K562 (cell line): Measurements from ENCODE around the gene ZEB2. TPM values are rescaled to one million over a fixed set of nuclear protein-coding genes. Genes with fewer than 3 reads are reported as not detected.

Experiments
- ATAC-seq: fragments of 200-7000 bp; cut with Tn5 transposase; 3 replicates; pipeline ENCODE4 v1.9.1; 2020; ENCODE audit warnings: moderate library complexity
- BruUV-seq: library from RNA; stranded (reverse); fragments of 400-500 nt; replicated peaks from 2 replicates; lab custom pipeline; 2021; lab: Mats Ljungman, UMichigan
- CTCF ChIA-PET: fragments of 300-600 bp; formaldehyde crosslinking; extraction: SDS; loops from one replicate; lab custom pipeline; 2021; ENCODE audit warnings: low intra/inter-chr PET ratio; lab: Yijun Ruan, JAX
- POLR2A ChIA-PET: fragments of 300-600, 350-650 bp; sonication (Branson Sonifier 250); formaldehyde crosslinking; extraction: SDS; loops from one replicate; lab custom pipeline; 2021; ENCODE audit warnings: antibody characterized with exemption, inconsistent platforms; lab: Yijun Ruan, JAX
- DNase-seq, 4 experiments: peaks; one replicate each; pipeline versions ENCODE4 v3.0.0 to v3.0.0-alpha.2; 2011 to 2018; ENCODE audit warnings: low spot score in 3 of 4, mixed read lengths in 3 of 4; ENCODE audit errors: extremely low read depth in 1 of 4
- FAIRE-seq: peaks from 2 replicates; lab custom pipeline; 2011; peaks lifted over from hg19 to GRCh38; lab: Jason Lieb, UNC
- H2AFZ ChIP-seq: 2 replicates; pipeline ENCODE4 v1.6.0; 2011; ENCODE audit warnings: low read depth, low read length, control low read depth, inconsistent platforms
- H3K27ac ChIP-seq: fragments of 200-600 bp; 3 replicates; pipeline ENCODE4 v1.8.0; 2011; ENCODE audit warnings: low read depth, mild to moderate bottlenecking, control low read depth, inconsistent platforms, low read length, moderate library complexity, mixed read lengths; ENCODE audit errors: extremely low read depth
- H3K27me3 ChIP-seq, 2 experiments: fragments of 300-600 bp in 1 of 2; 2 replicates in 1 of 2; 3 replicates in 1 of 2; pipeline versions ENCODE4 v1.6.0 to v1.8.0; 2011; ENCODE audit warnings: inconsistent platforms in 2 of 2, low read length in 2 of 2, mild to moderate bottlenecking in 1 of 2, mixed read lengths in 1 of 2, moderate library complexity in 1 of 2; ENCODE audit not compliant: control insufficient read depth in 2 of 2, insufficient read depth in 2 of 2
- H3K36me3 ChIP-seq: fragments of 300-600 bp; 3 replicates; pipeline ENCODE4 v1.8.0; 2011; ENCODE audit warnings: mild to moderate bottlenecking, low read length, inconsistent platforms; ENCODE audit not compliant: control insufficient read depth, insufficient read depth
- H3K4me1 ChIP-seq, 2 experiments: fragments of 200-600 bp in 1 of 2; replicated peaks in 1 of 2; 2 replicates in 1 of 2; 3 replicates in 1 of 2; pipeline versions ENCODE4 v1.5.1 to v1.8.0; 2011; ENCODE audit warnings: inconsistent platforms in 2 of 2, low read length in 2 of 2, mild to moderate bottlenecking in 1 of 2, mixed read lengths in 1 of 2, moderate library complexity in 1 of 2; ENCODE audit not compliant: control insufficient read depth in 2 of 2, insufficient read depth in 2 of 2
- H3K4me2 ChIP-seq: 2 replicates; pipeline ENCODE4 v1.6.1; 2011; ENCODE audit warnings: low read length, control low read depth, inconsistent platforms, mixed read lengths; ENCODE audit not compliant: insufficient read depth
- H3K4me3 ChIP-seq: fragments of 200-600 bp; sonication (generic), shearing (Covaris generic); 2 replicates; pipeline ENCODE4 v1.5.1; 2016; ENCODE audit warnings: control low read depth, inconsistent platforms
- H3K79me2 ChIP-seq: fragments of 200-600 bp; 3 replicates; pipeline ENCODE4 v1.8.0; 2011; ENCODE audit warnings: low read length, inconsistent platforms; ENCODE audit not compliant: control insufficient read depth, insufficient read depth
- H3K9ac ChIP-seq, 2 experiments: 2 replicates each; pipeline versions ENCODE4 v1.6.0 to v1.6.1; 2011; ENCODE audit warnings: low read depth in 2 of 2, low read length in 2 of 2, control low read depth in 1 of 2, inconsistent platforms in 1 of 2, mild to moderate bottlenecking in 1 of 2, mixed read lengths in 1 of 2; ENCODE audit not compliant: insufficient read depth in 1 of 2
- H3K9me1 ChIP-seq: one replicate; pipeline ENCODE4 v1.6.0; 2011; ENCODE audit warnings: inconsistent platforms, mild to moderate bottlenecking, low read length, moderate library complexity; ENCODE audit not compliant: control insufficient read depth, insufficient read depth
- H3K9me3 ChIP-seq: replicated peaks from 2 replicates; pipeline ENCODE4 v1.5.1; 2011; ENCODE audit warnings: low read depth, low read length, inconsistent platforms; ENCODE audit not compliant: control insufficient read depth, insufficient read depth
- H4K20me1 ChIP-seq: replicated peaks from 2 replicates; pipeline ENCODE4 v1.6.1; 2011; ENCODE audit warnings: low read length, inconsistent platforms, mixed read lengths; ENCODE audit not compliant: control insufficient read depth, insufficient read depth
- AFF4 ChIP-seq: sonication (generic); formaldehyde crosslinking; IDR thresholded peaks from 2 replicates; pipeline ENCODE4 v1.8.0; 2023; ENCODE audit warnings: mild to moderate bottlenecking, missing genetic modification reagents
- E2F5 ChIP-seq: sonication (generic); formaldehyde crosslinking; IDR thresholded peaks from 2 replicates; pipeline ENCODE4 v1.8.0; 2022; ENCODE audit warnings: mild to moderate bottlenecking, missing genetic modification reagents
- FOSL1 ChIP-seq: fragments of 200-800 bp; sonication (Bioruptor generic); conservative IDR thresholded peaks from 2 replicates; pipeline ENCODE4 v1.6.1; 2016; ENCODE audit warnings: missing genetic modification characterization, missing compliant biosample characterization
- HDGF ChIP-seq: fragments of 450-650 bp; IDR thresholded peaks from 2 replicates; pipeline ENCODE4 v1.6.1; 2016
- HLTF ChIP-seq: fragments of 450-650 bp; IDR thresholded peaks from 2 replicates; pipeline ENCODE4 v1.6.1; 2016
- MYC ChIP-seq, 2 experiments: fragments of 250-450 bp in 1 of 2; sonication (Bioruptor Pico) in 1 of 2; IDR thresholded peaks; 2 replicates each; pipeline versions ENCODE4 v1.5.1 to v1.6.1; 2012 to 2021; ENCODE audit warnings: low read depth in 2 of 2, borderline replicate concordance in 1 of 2, improper control_type of control experiment in 1 of 2, low read length in 1 of 2, mild to moderate bottlenecking in 1 of 2, moderate library complexity in 1 of 2
- NFATC3 ChIP-seq: fragments of 450-650 bp; IDR thresholded peaks from 2 replicates; pipeline ENCODE4 v1.6.1; 2017; ENCODE audit warnings: mild to moderate bottlenecking
- POLR2AphosphoS5 ChIP-seq: IDR thresholded peaks from 2 replicates; pipeline ENCODE4 v1.6.1; 2011; ENCODE audit warnings: mild to moderate bottlenecking, low read depth, low read length, moderate library complexity; ENCODE audit not compliant: control insufficient read depth, insufficient read depth
- SUPT5H ChIP-seq: fragments of 450-650 bp; IDR thresholded peaks from 2 replicates; pipeline ENCODE4 v1.6.1; 2016
- TRIM24 ChIP-seq, 2 experiments: fragments of 450-650 bp; IDR thresholded peaks; 2 replicates each; pipeline ENCODE4 v1.6.1; 2016
- ZBTB33 ChIP-seq: sonication (generic); formaldehyde crosslinking; IDR thresholded peaks from 2 replicates; pipeline ENCODE4 v1.8.1; 2023; ENCODE audit warnings: mild to moderate bottlenecking, missing genetic modification reagents
- ZFP36 ChIP-seq: fragments of 150-350 bp; IDR thresholded peaks from 2 replicates; pipeline ENCODE4 v1.6.1; 2018; ENCODE audit warnings: low read length, low read depth; ENCODE audit not compliant: partially characterized antibody
- ZNF507 ChIP-seq: conservative IDR thresholded peaks from 2 replicates; pipeline ENCODE4 v1.6.1; 2017; ENCODE audit warnings: missing genetic modification characterization, missing compliant biosample characterization
- WGBS: fragments of 100-300 bp; shearing (Covaris generic); methylation state at CpG from one replicate; pipeline ENCODE4 v1.1.6; 2016; ENCODE audit warnings: low coverage, mixed read lengths; ENCODE audit not compliant: insufficient coverage; ENCODE audit errors: missing lambda C conversion rate; 5-methylcytosine and 5-hydroxymethylcytosine counted together
- in situ Hi-C: fragments of 300-500 bp; cut with MboI; formaldehyde crosslinking; loops from 4 replicates; pipeline ENCODE4 v1.15.0; 2018; ENCODE audit warnings: inconsistent platforms, mixed read lengths
- intact Hi-C: fragments of 100-400 bp; cut with micrococcal nuclease; formaldehyde crosslinking; loops from 2 replicates; pipeline ENCODE4 v1.14.2; 2022
- polyA plus RNA-seq, 8 experiments: library from polyadenylated mRNA; depleted of rRNA in 4 of 8; stranded (reverse) in 5 of 8; unstranded in 3 of 8; fragments of >200 nt; fragmentation: Nextera tagmentation in 2 of 8; fragmentation: Illumina TruSeq in 1 of 8; extraction: Ambion mirVana in 2 of 8; extraction: Trizol in 1 of 8; gene quantifications; 2 replicates each; pipeline versions ENCODE4 v1.2.1 to v1.2.3, GENCODE V29; 2011 to 2014; ENCODE audit warnings: inconsistent platforms in 1 of 8, missing spikeins in 1 of 8
- total RNA-seq, 7 experiments: library from RNA; depleted of rRNA in 6 of 7; stranded (reverse); fragments of >200 nt in 6 of 7; fragmentation: Illumina TruSeq in 2 of 7; extraction: Trizol in 2 of 7; gene quantifications; 2 replicates each; pipeline versions ENCODE4 v1.2.1 to v1.2.3, GENCODE V29; 2011 to 2021; ENCODE audit warnings: low replicate concordance in 1 of 7

The ZEB2 gene
- total and polyA plus RNA-seq, 9 of the 15 experiments (the other 6 are each of a cell fraction or from before 2014, with no cell fraction given): 15.1 to 113 (median 72.3) TPM

- no peak for TF ChIP-seq AFF4 (CRISPR knock-in tag)
- TF ChIP-seq E2F5 (CRISPR knock-in tag): no peak
- no peak for TF ChIP-seq FOSL1 (tag)
- TF ChIP-seq ZNF507: no peak
- TF ChIP-seq NFATC3: no peak
- TF ChIP-seq TRIM24 (IDR thresholded peaks at IDR 0.05): no peak
- TF ChIP-seq HDGF: no peak
Measured at GRCh38 chr2:144500563-144500962, 19.4 kb downstream of the ZEB2 start (continued).

GRCh38 chr2:144498277-144498676 lies 21.6 kb downstream of the ZEB2 start:
- no peak overlapping the region for H3K4me2 ChIP-seq
- no peak overlapping the region for H3K9ac ChIP-seq
- peaks cover 95% of the 10 kb centered on the region for H3K79me2 ChIP-seq
- in situ Hi-C loops (no loop called here), intact Hi-C loops (no loop called here)
- no TSS peak for BruUV-seq
- H3K27me3 ChIP-seq: no peaks in the 10 kb centered on the region
- no peaks in the 10 kb centered on the region for H3K9me3 ChIP-seq
- H4K20me1 ChIP-seq: peaks cover 32% of the 10 kb centered on the region
- peak in 2 of 4 experiments; percentile 34 to 44 for DNase-seq
- WGBS: 74% methylated on average over 7 of the region's 7 CpGs
- ChIA-PET CTCF (no interaction called here), POLR2A (interaction anchor here (0.6 to 2.8 kb wide), 8 partner anchors 11 to 767 kb away, joined by 3 to 21 read pairs (median 3); partner anchors contain the start of gene ZEB2)
- no peak overlapping the region for H3K27ac ChIP-seq
- H3K36me3 ChIP-seq: peaks cover 88% of the 10 kb centered on the region
- peak; percentile 39 for ATAC-seq
- H3K4me1 ChIP-seq: peaks cover 10 to 35% of the 10 kb centered on the region in 2 experiments
- no peak for FAIRE-seq
- H3K4me3 ChIP-seq: no peak overlapping the region
- H2AFZ ChIP-seq: no peak overlapping the region
- no peaks in the 10 kb centered on the region for H3K9me1 ChIP-seq
- TF ChIP-seq SUPT5H (peak; percentile 54), ZFP36 (peak; percentile 61), MYC (IDR thresholded peaks at IDR 0.05; ENCODE audit: low read depth, low read length) (no peak), MYC (CRISPR knock-in tag; IDR thresholded peaks at IDR 0.05; ENCODE audit: borderline replicate concordance, low read depth) (no peak), TRIM24 (IDR thresholded peaks at IDR 0.05) (no peak), HLTF (no peak), ZBTB33 (peak; percentile 100), POLR2AphosphoS5 (0 out of 2 replicates have a peak, but pooled peaks have one; percentile 32)
